Vagina (tissue), 2 donors: ENCODE results near the gene RIPK3.

Experiments
- CTCF ChIP-seq, 3 experiments: fragments of 450-650 bp in 2 of 3; fragments of 200-600 bp in 1 of 3; sonication (generic) in 1 of 3; IDR thresholded peaks; one replicate each; pipeline ENCODE4 v1.5.1; 2017 to 2019; ENCODE audit warnings: antibody characterized with exemption in 3 of 3, mild to moderate bottlenecking in 2 of 3, moderate library complexity in 2 of 3
- POLR2A ChIP-seq, 2 donors: fragments of 450-650 bp; IDR thresholded peaks; one replicate each; pipeline ENCODE4 v1.6.1; 2017; ENCODE audit warnings: antibody characterized with exemption in 2 of 2, mild to moderate bottlenecking in 2 of 2, moderate library complexity in 2 of 2
- POLR2AphosphoS5 ChIP-seq, 2 donors: sonication (generic); formaldehyde crosslinking; IDR thresholded peaks; one replicate each; pipeline ENCODE4 v1.9.0; 2017; ENCODE audit warnings: antibody characterized with exemption in 2 of 2, mild to moderate bottlenecking in 2 of 2, low read depth in 1 of 2; ENCODE audit not compliant: insufficient read depth in 1 of 2

DNA sequence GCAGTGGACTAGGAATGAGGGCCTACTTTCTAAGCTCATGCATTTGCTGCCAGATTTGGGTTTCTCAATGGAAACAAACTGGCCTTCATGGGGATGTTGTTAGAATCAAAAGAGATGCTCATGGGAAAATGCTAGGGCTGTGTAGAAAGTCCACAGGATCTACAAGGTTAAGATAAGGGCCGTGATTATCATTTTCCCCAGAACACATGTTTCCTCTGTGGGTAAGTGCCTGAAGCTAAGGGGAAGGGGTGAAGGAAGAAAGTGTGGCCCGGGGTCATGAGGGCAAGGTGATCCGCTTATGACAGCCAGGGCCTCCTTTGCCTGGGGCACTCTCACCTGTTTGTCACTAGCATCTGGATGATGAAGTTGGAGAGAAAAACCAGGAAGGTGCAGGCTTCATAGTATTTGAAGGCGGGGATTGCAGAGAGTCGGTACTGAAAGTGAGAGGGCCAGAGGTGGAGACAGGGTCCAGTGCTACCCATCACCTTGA, 14.7 kb downstream of the RIPK3 start:
- no peak for TF ChIP-seq CTCF (IDR thresholded peaks at IDR 0.05)
- TF ChIP-seq POLR2AphosphoS5 (IDR thresholded peaks at IDR 0.05; ENCODE audit: insufficient read depth in 1 of 2, low read depth in 1 of 2): no peak
- no peak for TF ChIP-seq POLR2A (IDR thresholded peaks at IDR 0.05)
